GM23248 (cell line): Measurements from ENCODE around the gene TNIK.

Source experiments
- EZH2 ChIP-seq: fragments of 200-600 bp; sonication (generic); IDR thresholded peaks from 2 replicates; pipeline ENCODE4 v1.6.1; 2018; ENCODE audit warnings: antibody characterized with exemption, mild to moderate bottlenecking; ENCODE audit not compliant: insufficient read depth, poor library complexity, severe bottlenecking
- EZH2phosphoT487 ChIP-seq: fragments of 200-600 bp; sonication (generic); IDR thresholded peaks from 2 replicates; pipeline ENCODE4 v1.6.1; 2018; ENCODE audit warnings: antibody characterized with exemption, moderate library complexity, mild to moderate bottlenecking, low read depth; ENCODE audit not compliant: insufficient read depth

DNA sequence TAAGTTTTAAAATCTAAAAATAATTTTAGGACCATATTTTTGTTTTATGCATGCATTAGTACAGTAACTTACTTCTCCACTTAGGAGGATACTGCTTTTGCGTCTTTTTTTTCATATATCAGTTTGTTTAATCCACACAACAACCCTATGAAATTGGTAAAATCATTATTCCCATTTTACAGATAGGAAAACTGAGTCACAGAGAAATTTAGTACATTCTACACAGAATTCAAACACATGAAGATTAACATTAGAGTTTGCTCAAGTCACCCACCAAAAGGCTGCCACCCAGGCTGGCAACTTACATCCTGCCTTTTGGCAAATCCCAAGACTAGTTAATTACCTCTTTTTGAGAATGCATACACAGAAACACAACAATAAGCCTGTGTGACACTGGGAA lies 28.7 kb downstream of the TNIK start:
- no peak for TF ChIP-seq EZH2phosphoT487
- TF ChIP-seq EZH2, result no peak
